A172 (cell line): ENCODE measurements around the gene NFASC. TPM values are rescaled to one million over a fixed set of nuclear protein-coding genes. Genes with fewer than 3 reads are reported as not detected.
A peak's percentile ranks its signal among the peaks of the same experiment; 100 is the strongest.

Experiments used
- DNase-seq: peaks from one replicate; pipeline ENCODE4 v3.0.0-alpha.2; 2015; ENCODE audit warnings: low spot score
- total RNA-seq: library from RNA; depleted of rRNA; stranded (reverse); fragments of >200 nt; shearing (Covaris generic); gene quantifications from 2 replicates; pipeline ENCODE4 v1.2.3, GENCODE V29; 2014

Gene NFASC
- total RNA-seq, 1 experiment from 2014 or later: 33.3 TPM

GRCh38 chr1:204958317-204959307 lies 88.0 kb downstream of the NFASC start:
- no peak for DNase-seq

- DNase-seq: no peak
Observed at GRCh38 chr1:204959374-204959773, 88.7 kb downstream of the NFASC start.

GRCh38 chr1:204959836-204960235 lies 89.2 kb downstream of the NFASC start:
- no peak for DNase-seq

- no peak for DNase-seq
Observed at GRCh38 chr1:204960306-204961125, 89.9 kb downstream of the NFASC start.

GRCh38 chr1:204961765-204962419 lies 91.2 kb downstream of the NFASC start:
- DNase-seq: no peak

GRCh38 chr1:204962742-204963632 lies 92.3 kb downstream of the NFASC start:
- DNase-seq: no peak

GRCh38 chr1:204967451-204967850 lies 96.8 kb downstream of the NFASC start:
- no peak for DNase-seq

GRCh38 chr1:204968135-204968534 lies 97.5 kb downstream of the NFASC start:
- no peak for DNase-seq

- DNase-seq: no peak
Observed at GRCh38 chr1:204968951-204969350, 98.3 kb downstream of the NFASC start.

GRCh38 chr1:204970937-204971336 lies 100.3 kb downstream of the NFASC start:
- no peak for DNase-seq

- DNase-seq: peak; percentile 88
Observed at GRCh38 chr1:204971517-204972336, 101.1 kb downstream of the NFASC start.

- no peak for DNase-seq
Observed at GRCh38 chr1:204972426-204972825, 101.8 kb downstream of the NFASC start.

- DNase-seq: no peak
Observed at GRCh38 chr1:204973449-204973848, 102.8 kb downstream of the NFASC start.

GRCh38 chr1:204974327-204974726 lies 103.7 kb downstream of the NFASC start:
- DNase-seq: no peak

- no peak for DNase-seq
Observed at GRCh38 chr1:204975021-204975420, 104.4 kb downstream of the NFASC start.

GRCh38 chr1:204975568-204976235 lies 105.0 kb downstream of the NFASC start:
- peak; percentile 41 for DNase-seq

- no peak for DNase-seq
Observed at GRCh38 chr1:204976646-204977045, 106.0 kb downstream of the NFASC start.

GRCh38 chr1:204977318-204977717 lies 106.7 kb downstream of the NFASC start:
- no peak for DNase-seq

- DNase-seq: no peak
Observed at GRCh38 chr1:204978782-204979181, 108.1 kb downstream of the NFASC start.

GRCh38 chr1:204979306-204979705 lies 108.6 kb downstream of the NFASC start:
- no peak for DNase-seq
